HG02938 (cell line): ENCODE results near the gene DIAPH3.

Source experiments
- ATAC-seq: cut with Tn5 transposase; IDR thresholded peaks from one replicate; pipeline ENCODE4 v1.9.1; 2021; ENCODE audit warnings: mild to moderate bottlenecking, moderate library complexity; ENCODE audit not compliant: unreplicated experiment

Gene DIAPH3

GRCh38 chr13:59963827-59964226, 199.9 kb downstream of the DIAPH3 start:
- ATAC-seq = no peak

- ATAC-seq = no peak
Observed at GRCh38 chr13:59963383-59963782, 200.3 kb downstream of the DIAPH3 start.

GRCh38 chr13:59962343-59962742, 201.4 kb downstream of the DIAPH3 start:
- ATAC-seq = no peak

GRCh38 chr13:59960683-59961082, 203.0 kb downstream of the DIAPH3 start:
- no peak for ATAC-seq

- no peak for ATAC-seq
Observed at GRCh38 chr13:59957438-59957837, 206.3 kb downstream of the DIAPH3 start.

- no peak for ATAC-seq
Observed at GRCh38 chr13:59954601-59955000, 209.1 kb downstream of the DIAPH3 start.

GRCh38 chr13:59951011-59951410, 212.7 kb downstream of the DIAPH3 start:
- no peak for ATAC-seq

- ATAC-seq = no peak
Observed at GRCh38 chr13:59950266-59950665, 213.5 kb downstream of the DIAPH3 start.

- no peak for ATAC-seq
Observed at GRCh38 chr13:59948686-59949085, 215.0 kb downstream of the DIAPH3 start.

- no peak for ATAC-seq
Observed at GRCh38 chr13:59946944-59947343, 216.8 kb downstream of the DIAPH3 start.

- no peak for ATAC-seq
Observed at GRCh38 chr13:59931621-59932020, 232.1 kb downstream of the DIAPH3 start.

GRCh38 chr13:59924256-59924655, 239.5 kb downstream of the DIAPH3 start:
- ATAC-seq = no peak

GRCh38 chr13:59915252-59915651, 248.5 kb downstream of the DIAPH3 start:
- ATAC-seq = no peak

GRCh38 chr13:59914556-59914955, 249.2 kb downstream of the DIAPH3 start:
- no peak for ATAC-seq

- no peak for ATAC-seq
Observed at GRCh38 chr13:59906413-59907049, 257.2 kb downstream of the DIAPH3 start.

GRCh38 chr13:59901191-59901590, 262.5 kb downstream of the DIAPH3 start:
- no peak for ATAC-seq

GRCh38 chr13:59898066-59898465, 265.7 kb downstream of the DIAPH3 start:
- no peak for ATAC-seq

GRCh38 chr13:59893266-59893665, 270.5 kb downstream of the DIAPH3 start:
- ATAC-seq = no peak

GRCh38 chr13:59891053-59891452, 272.7 kb downstream of the DIAPH3 start:
- ATAC-seq = no peak

- no peak for ATAC-seq
Observed at GRCh38 chr13:59890054-59890453, 273.7 kb downstream of the DIAPH3 start.

- ATAC-seq = no peak
Observed at GRCh38 chr13:59888408-59888807, 275.3 kb downstream of the DIAPH3 start.

GRCh38 chr13:59885076-59885475, 278.7 kb downstream of the DIAPH3 start:
- ATAC-seq = no peak

GRCh38 chr13:59883885-59884284, 279.8 kb downstream of the DIAPH3 start:
- ATAC-seq = no peak
